Testis (tissue), 2 donors: ENCODE measurements around the gene MRPS16.

Source experiments
- CTCF ChIP-seq, 3 experiments: fragments of 450-650 bp in 2 of 3; fragments of 200-600 bp in 1 of 3; sonication (generic) in 1 of 3; IDR thresholded peaks; one replicate each; pipeline ENCODE4 v1.5.1; 2016 to 2019; ENCODE audit warnings: antibody characterized with exemption in 3 of 3, mild to moderate bottlenecking in 2 of 3, moderate library complexity in 1 of 3
- POLR2A ChIP-seq: fragments of 450-650 bp; IDR thresholded peaks from one replicate; pipeline ENCODE4 v1.6.1; 2017; ENCODE audit warnings: antibody characterized with exemption, mild to moderate bottlenecking, moderate library complexity

- TF ChIP-seq CTCF (IDR thresholded peaks at IDR 0.05) = no peak
- no peak for TF ChIP-seq POLR2A
Observed at GRCh38 chr10:73251683-73252444, 580 bp downstream of the MRPS16 start.
